IMR-90 (cell line): Measurements from ENCODE around the gene CNP. TPM values are rescaled to one million over a fixed set of nuclear protein-coding genes. Genes with fewer than 3 reads are reported as not detected.
A peak's percentile ranks its signal among the peaks of the same experiment; 100 is the strongest.

Experiments used
- ATAC-seq: fragments of 200-7000 bp; cut with Tn5 transposase; 2 replicates; pipeline ENCODE4 v1.9.1; 2020; ENCODE audit warnings: low read depth, mild to moderate bottlenecking, moderate library complexity
- BruUV-seq: library from RNA; stranded (reverse); fragments of 400-500 nt; replicated peaks from 2 replicates; lab custom pipeline; 2021; lab: Mats Ljungman, UMichigan
- CTCF ChIA-PET: fragments of 300-600 bp; formaldehyde crosslinking; extraction: SDS; loops from one replicate; lab custom pipeline; 2021; ENCODE audit warnings: antibody characterized with exemption; lab: Yijun Ruan, JAX
- POLR2A ChIA-PET: fragments of 300-600 bp; sonication (Branson Sonifier 250); formaldehyde crosslinking; loops from one replicate; lab custom pipeline; 2022; ENCODE audit warnings: antibody characterized with exemption; ENCODE audit not compliant: unreplicated experiment; lab: Charles Lee
- DNase-seq: peaks from one replicate; pipeline ENCODE4 v3.0.0; 2013
- H2AFZ ChIP-seq: replicated peaks from 2 replicates; pipeline ENCODE3; 2013; ENCODE audit warnings: low read length, mild to moderate bottlenecking; ENCODE audit not compliant: poor library complexity
- H2AK5ac ChIP-seq: 2 replicates; pipeline ENCODE4 v1.6.1; 2013; ENCODE audit warnings: low read depth, low read length, inconsistent platforms
- H2AK9ac ChIP-seq: replicated peaks from 2 replicates; pipeline ENCODE3; 2013; ENCODE audit warnings: mild to moderate bottlenecking, low read depth, low read length, moderate library complexity; ENCODE audit not compliant: poor library complexity
- H2BK120ac ChIP-seq: 2 replicates; pipeline ENCODE4 v1.6.1; 2013; ENCODE audit warnings: low read depth, low read length, inconsistent platforms
- H2BK15ac ChIP-seq: 3 replicates; pipeline ENCODE4 v1.6.1; 2013; ENCODE audit warnings: low read depth, low read length, inconsistent platforms
- H2BK20ac ChIP-seq: 2 replicates; pipeline ENCODE4 v1.6.1; 2013; ENCODE audit warnings: low read depth, mild to moderate bottlenecking, inconsistent platforms, low read length, moderate library complexity
- H2BK5ac ChIP-seq: 2 replicates; pipeline ENCODE4 v1.6.1; 2013; ENCODE audit warnings: mild to moderate bottlenecking, low read depth, low read length, inconsistent platforms; ENCODE audit not compliant: poor library complexity, severe bottlenecking
- H3K14ac ChIP-seq: replicated peaks from 2 replicates; pipeline ENCODE4 v1.6.1; 2013; ENCODE audit warnings: low read depth, low read length, inconsistent platforms
- H3K18ac ChIP-seq: 2 replicates; pipeline ENCODE4 v1.6.1; 2013; ENCODE audit warnings: low read depth, low read length, control low read depth
- H3K23ac ChIP-seq: 2 replicates; pipeline ENCODE4 v1.6.1; 2013; ENCODE audit warnings: low read depth, low read length, inconsistent platforms
- H3K27ac ChIP-seq: 2 replicates; pipeline ENCODE4 v1.5.1; 2013; ENCODE audit warnings: mild to moderate bottlenecking, control low read depth, low read length; ENCODE audit not compliant: insufficient read depth
- H3K27me3 ChIP-seq: 2 replicates; pipeline ENCODE4 v1.6.1; 2013; ENCODE audit warnings: low read length; ENCODE audit not compliant: control insufficient read depth, insufficient read depth
- H3K36me3 ChIP-seq: 2 replicates; pipeline ENCODE4 v1.6.1; 2013; ENCODE audit warnings: low read length, mixed read lengths; ENCODE audit not compliant: control insufficient read depth, insufficient read depth
- H3K4ac ChIP-seq: 2 replicates; pipeline ENCODE4 v1.6.1; 2013; ENCODE audit warnings: low read depth, low read length, inconsistent platforms
- H3K4me1 ChIP-seq: 2 replicates; pipeline ENCODE4 v1.6.1; 2013; ENCODE audit warnings: low read length, mixed read lengths; ENCODE audit not compliant: control insufficient read depth, insufficient read depth
- H3K4me2 ChIP-seq: 2 replicates; pipeline ENCODE4 v1.6.1; 2013; ENCODE audit warnings: low read depth, mild to moderate bottlenecking, control low read depth, low read length, moderate library complexity
- H3K4me3 ChIP-seq: 2 replicates; pipeline ENCODE4 v1.5.1; 2013; ENCODE audit warnings: low read depth, mild to moderate bottlenecking, control low read depth, low read length, moderate library complexity; ENCODE audit not compliant: insufficient read depth
- H3K56ac ChIP-seq: 2 replicates; pipeline ENCODE4 v1.6.1; 2013; ENCODE audit warnings: low read length, inconsistent platforms; ENCODE audit not compliant: insufficient read depth; ENCODE audit errors: extremely low read depth
- H3K79me1 ChIP-seq, 2 experiments: 2 replicates each; pipeline ENCODE4 v1.6.1; 2013; ENCODE audit warnings: low read length in 2 of 2, inconsistent platforms in 1 of 2, low read depth in 1 of 2
- H3K9ac ChIP-seq: 2 replicates; pipeline ENCODE4 v1.6.1; 2013; ENCODE audit warnings: low read depth, low read length, control low read depth
- H3K9me1 ChIP-seq: 2 replicates; pipeline ENCODE4 v1.6.1; 2013; ENCODE audit warnings: low read length, inconsistent platforms; ENCODE audit not compliant: insufficient read depth
- H3K9me3 ChIP-seq: 2 replicates; pipeline ENCODE4 v1.6.1; 2013; ENCODE audit warnings: low read length; ENCODE audit not compliant: control insufficient read depth, insufficient read depth
- H4K20me1 ChIP-seq: 2 replicates; pipeline ENCODE4 v1.6.1; 2013; ENCODE audit warnings: low read length, inconsistent platforms; ENCODE audit not compliant: insufficient read depth
- H4K5ac ChIP-seq: 2 replicates; pipeline ENCODE4 v1.6.1; 2013; ENCODE audit warnings: mild to moderate bottlenecking, low read depth, low read length, control low read depth
- H4K8ac ChIP-seq, 2 experiments: 2 replicates each; pipeline ENCODE4 v1.6.1; 2013; ENCODE audit warnings: low read depth in 2 of 2, low read length in 2 of 2, control low read depth in 1 of 2, inconsistent platforms in 1 of 2
- H4K91ac ChIP-seq: 2 replicates; pipeline ENCODE4 v1.6.1; 2013; ENCODE audit warnings: low read depth, low read length, inconsistent platforms; ENCODE audit not compliant: insufficient read depth
- CEBPB ChIP-seq: IDR thresholded peaks from 2 replicates; pipeline ENCODE4 v1.6.1; 2012; ENCODE audit warnings: low read depth, low read length, improper control_type of control experiment
- MXI1 ChIP-seq: IDR thresholded peaks from 2 replicates; pipeline ENCODE4 v1.6.1; 2012; ENCODE audit warnings: low read depth, mild to moderate bottlenecking, low read length, moderate library complexity, borderline replicate concordance
- WGBS, 2 experiments: methylation state at CpG; one replicate each; pipeline versions ENCODE4 v1.1.5 to v1.1.7; 2013; ENCODE audit warnings: missing lambda C conversion rate in 2 of 2; ENCODE audit not compliant: insufficient read length in 1 of 2; ENCODE audit errors: extremely low coverage in 2 of 2; 5-methylcytosine and 5-hydroxymethylcytosine counted together
- dilution Hi-C: fragments of 300-500 bp; cut with HindIII; formaldehyde crosslinking; loops from one replicate; pipeline ENCODE4 v1.14.3; 2018; ENCODE audit warnings: low sequenced_read_pairs; ENCODE audit not compliant: unreplicated experiment
- in situ Hi-C: fragments of 300-500 bp; cut with MboI; formaldehyde crosslinking; loops from 3 replicates; pipeline ENCODE4 v1.14.3; 2019; ENCODE audit warnings: low sequenced_read_pairs, inconsistent platforms, mixed read lengths
- intact Hi-C: fragments of 100-400 bp; cut with micrococcal nuclease; formaldehyde crosslinking; loops from 2 replicates; pipeline ENCODE4 v1.10.0; 2022
- polyA plus RNA-seq, 3 experiments: library from polyadenylated mRNA; depleted of rRNA; stranded (reverse); fragments of >200 nt; gene quantifications; 2 replicates each; pipeline ENCODE4 v1.2.3, GENCODE V29; 2012; ENCODE audit warnings: low replicate concordance in 1 of 3
- total RNA-seq: library from RNA; depleted of rRNA; stranded (reverse); fragments of >200 nt; gene quantifications from 2 replicates; pipeline ENCODE4 v1.2.3, GENCODE V29; 2012

CNP gene
- total and polyA plus RNA-seq, 2 of the 4 experiments (the other 2 are of a cell fraction): 45.5 to 46.4 TPM

DNA sequence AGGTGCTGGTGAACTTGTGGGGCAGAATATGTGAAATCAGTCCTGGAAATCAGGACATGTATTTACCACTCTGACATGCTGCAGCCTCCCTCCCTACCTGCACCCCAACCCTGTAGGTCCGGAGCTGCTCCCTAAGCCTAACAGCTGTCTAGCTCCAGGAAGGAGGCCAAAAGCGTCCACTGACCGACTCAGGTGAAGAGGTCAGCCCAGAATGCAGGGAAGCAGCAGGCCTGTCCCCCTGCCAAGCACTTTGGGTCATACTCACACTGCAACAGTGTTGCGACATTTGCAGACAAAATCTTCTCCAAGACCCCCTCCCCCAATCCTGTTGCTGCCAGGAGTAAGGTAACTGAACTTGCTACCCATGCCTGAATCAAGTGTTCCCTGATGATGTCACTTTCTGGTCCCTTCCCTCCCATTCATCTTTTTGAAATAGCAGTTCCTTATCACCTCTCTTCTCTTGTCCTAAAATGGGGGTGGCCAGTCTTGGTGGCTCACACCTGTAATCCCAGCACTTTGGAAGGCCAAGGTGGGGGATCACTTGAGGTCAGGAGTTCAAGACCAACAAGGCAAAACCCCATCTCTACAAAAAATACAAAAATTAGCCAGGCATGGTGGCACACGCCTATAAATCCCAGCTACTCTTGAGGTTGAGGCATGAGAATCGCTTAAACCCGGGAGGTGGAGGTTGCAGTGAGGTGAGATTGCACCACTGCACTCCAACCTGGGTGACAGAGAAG lies 46.6 kb upstream of the CNP start:
- H4K91ac ChIP-seq: peak overlapping the region; percentile 72; the same call in 1 of the 2 replicates
- ATAC-seq (no peak), DNase-seq (peak; percentile 33)
- H3K27me3 ChIP-seq: no peaks in the 10 kb centered on the region
- peak overlapping the region; percentile 70 to 90; a peak in 2 of 4 replicates for H4K8ac ChIP-seq
- peaks cover 34% of the 10 kb centered on the region for H4K20me1 ChIP-seq
- peak overlapping the region; percentile 76; the same call in 1 of the 2 replicates for H3K4me2 ChIP-seq
- H3K23ac ChIP-seq: peak overlapping the region; percentile 8; the same call in 1 of the 2 replicates
- H2AK5ac ChIP-seq: peak overlapping the region; percentile 69
- BruUV-seq: no TSS peak
- dilution Hi-C loops (no loop called here), in situ Hi-C loops (no loop called here), intact Hi-C loops (loop anchor here (1.0 kb wide), 2 partner anchors 10 kb away; partner anchors contain the start of gene ODAD4)
- TF ChIP-seq MXI1 (no peak), CEBPB (peak; percentile 90)
- peaks cover 0 to 40% of the 10 kb centered on the region in 2 experiments; a peak in 3 of 4 replicates for H3K79me1 ChIP-seq
- no peak overlapping the region for H3K27ac ChIP-seq
- H3K56ac ChIP-seq: no peak overlapping the region
- no peak overlapping the region for H3K4me3 ChIP-seq
- no peaks in the 10 kb centered on the region for H3K36me3 ChIP-seq
- H2BK20ac ChIP-seq: no peak overlapping the region
- H3K4ac ChIP-seq: peak overlapping the region; percentile 93
- H4K5ac ChIP-seq: no peak overlapping the region
- H3K9me1 ChIP-seq: peaks cover 19% of the 10 kb centered on the region
- H2BK5ac ChIP-seq: no peak overlapping the region
- POLR2A ChIA-PET: no interaction called here
- H3K9me3 ChIP-seq: no peaks in the 10 kb centered on the region
- H3K4me1 ChIP-seq: peaks cover 19% of the 10 kb centered on the region
- H3K9ac ChIP-seq: no peak overlapping the region
- peak overlapping the region; percentile 76; the same call in 1 of the 2 replicates for H2BK120ac ChIP-seq
- 51% methylated on average over 3 of the region's 7 CpGs; no CpG with 5 or more reads in 1 of the 2 experiments for WGBS, 2 experiments
- peak overlapping the region; percentile 73 for H2AK9ac ChIP-seq
- 0 out of 2 replicates have a peak overlapping the region, but pooled peaks have one; percentile 93 for H3K14ac ChIP-seq
- peak overlapping the region; percentile 90 for H2AFZ ChIP-seq
- CTCF ChIA-PET: no interaction called here
- H2BK15ac ChIP-seq: no peak overlapping the region
- no peak overlapping the region for H3K18ac ChIP-seq
